DMS153 treated with DMSO at 0.1 percent for 48 hours (cell line): ENCODE data around the gene PDHB.
"Not testable (repeated sequence)": the region's sequence is repeated elsewhere in the genome, so short reads cannot be mapped to it uniquely, and the experiment has no call there.

Source experiments
- DNase-seq: peaks from one replicate; lab custom pipeline; 2025; ENCODE audit not compliant: unreplicated experiment; lab: John Stamatoyannopoulos, UW

The PDHB gene

GRCh38 chr3:58440996-58441355, 7.3 kb upstream of the PDHB start:
- not testable (repeated sequence) for DNase-seq

GRCh38 chr3:58437276-58437675, 3.6 kb upstream of the PDHB start:
- not testable (repeated sequence) for DNase-seq

GRCh38 chr3:58434990-58435389, 1.4 kb upstream of the PDHB start:
- DNase-seq, result no peak

- no peak for DNase-seq
Observed at GRCh38 chr3:58434511-58434910, 879 bp upstream of the PDHB start.

GRCh38 chr3:58434168-58434504, 504 bp upstream of the PDHB start:
- DNase-seq, result no peak

- DNase-seq, result no peak
Observed at GRCh38 chr3:58432905-58433304, 727 bp downstream of the PDHB start.

- no peak for DNase-seq
Observed at GRCh38 chr3:58429657-58430056, 4.0 kb downstream of the PDHB start.

- no peak for DNase-seq
Observed at GRCh38 chr3:58427661-58428361, 5.8 kb downstream of the PDHB start.

- DNase-seq, result no peak
Observed at GRCh38 chr3:58425782-58426181, 7.8 kb downstream of the PDHB start.

GRCh38 chr3:58424613-58425012, 9.0 kb downstream of the PDHB start:
- no peak for DNase-seq

- DNase-seq, result no peak
Observed at GRCh38 chr3:58422756-58423325, 10.8 kb downstream of the PDHB start.

- DNase-seq, result no peak
Observed at GRCh38 chr3:58421004-58421403, 12.6 kb downstream of the PDHB start.

- no peak for DNase-seq
Observed at GRCh38 chr3:58419780-58420507, 13.7 kb downstream of the PDHB start.

- DNase-seq, result no peak
Observed at GRCh38 chr3:58418227-58418626, 15.4 kb downstream of the PDHB start.

- no peak for DNase-seq
Observed at GRCh38 chr3:58417075-58417474, 16.6 kb downstream of the PDHB start.

- DNase-seq, result no peak
Observed at GRCh38 chr3:58416191-58416590, 17.4 kb downstream of the PDHB start.

- peak; percentile 41 for DNase-seq
Observed at GRCh38 chr3:58414538-58415197, 19.0 kb downstream of the PDHB start.

- no peak for DNase-seq
Observed at GRCh38 chr3:58411851-58412830, 21.5 kb downstream of the PDHB start.

- no peak for DNase-seq
Observed at GRCh38 chr3:58411036-58411435, 22.6 kb downstream of the PDHB start.

- no peak for DNase-seq
Observed at GRCh38 chr3:58409663-58410062, 24.0 kb downstream of the PDHB start.

- no peak for DNase-seq
Observed at GRCh38 chr3:58408906-58409305, 24.7 kb downstream of the PDHB start.
